ENCODE results near the gene NIPA2. TPM values are rescaled to one million over a fixed set of nuclear protein-coding genes. Genes with fewer than 3 reads are reported as not detected.
A peak's percentile ranks its signal among the peaks of the same experiment; 100 is the strongest.

Gene NIPA2
- 10 to 100 TPM; 72.2 to 99.5 TPM for total RNA-seq

GRCh38 chr15:22838292-22839042 is at the start of gene NIPA2:
Gene NIPA2 (plus strand): TSS chr15:22838666. CDS start chr15:22851732, 13,066 bp downstream.
- H3K4me1 ChIP-seq = peaks cover 9% of the 10 kb centered on the region
- no peaks in the 10 kb centered on the region for H3K9me3 ChIP-seq
- TF ChIP-seq CTCF (IDR thresholded peaks at IDR 0.05) = no peak
- H3K27me3 ChIP-seq = no peaks in the 10 kb centered on the region
- peak; percentile 99 for DNase-seq
- H3K9ac ChIP-seq (ENCODE audit: low read depth in 2 of 2, low read length in 2 of 2) = peak within 1 kb of the TSS; percentile 79 to 97
- intact Hi-C loops (cut with DNase I) = loop anchor here (5.0 kb wide), 1 partner anchor 51 kb away; the partner anchor contains the start of gene NIPA1
- peak within 1 kb of the TSS; percentile 90 for H3K4me3 ChIP-seq
- peak within 1 kb of the TSS; percentile 96 for H3K27ac ChIP-seq
- no peaks in the 10 kb centered on the region for H3K36me3 ChIP-seq

GRCh38 chr15:22794063-22794462 is 44.4 kb upstream of the NIPA2 start:
- H3K4me3 ChIP-seq = no peak overlapping the region
- TF ChIP-seq CTCF (IDR thresholded peaks at IDR 0.05) = no peak
- no peaks in the 10 kb centered on the region for H3K27me3 ChIP-seq
- intact Hi-C loops (cut with DNase I) = no loop called here
- no peaks in the 10 kb centered on the region for H3K9me3 ChIP-seq
- no peaks in the 10 kb centered on the region for H3K36me3 ChIP-seq
- H3K27ac ChIP-seq = no peak overlapping the region
- no peak for DNase-seq
- H3K4me1 ChIP-seq = no peaks in the 10 kb centered on the region
- H3K9ac ChIP-seq (ENCODE audit: low read depth in 2 of 2, low read length in 2 of 2) = no peak overlapping the region

- Histone ChIP-seq H3K4me1 (no peaks in the 10 kb centered on the region), H3K27ac (no peak overlapping the region), H3K4me3 (no peak overlapping the region), H3K27me3 (no peaks in the 10 kb centered on the region), H3K36me3 (no peaks in the 10 kb centered on the region), H3K9ac (ENCODE audit: low read depth in 2 of 2, low read length in 2 of 2) (no peak overlapping the region), H3K9me3 (no peaks in the 10 kb centered on the region)
- DNase-seq = no peak
- intact Hi-C loops (cut with DNase I) = no loop called here
- TF ChIP-seq CTCF (IDR thresholded peaks at IDR 0.05) = no peak
Observed at GRCh38 chr15:22794621-22795167, 43.8 kb upstream of the NIPA2 start.

GRCh38 chr15:22795206-22796063 is 43.0 kb upstream of the NIPA2 start:
- H3K27me3 ChIP-seq = no peaks in the 10 kb centered on the region
- intact Hi-C loops (cut with DNase I) = no loop called here
- no peaks in the 10 kb centered on the region for H3K36me3 ChIP-seq
- H3K4me3 ChIP-seq = no peak overlapping the region
- no peak for TF ChIP-seq CTCF (IDR thresholded peaks at IDR 0.05)
- no peak for DNase-seq
- H3K27ac ChIP-seq = no peak overlapping the region
- H3K9me3 ChIP-seq = no peaks in the 10 kb centered on the region
- no peaks in the 10 kb centered on the region for H3K4me1 ChIP-seq
- H3K9ac ChIP-seq (ENCODE audit: low read depth in 2 of 2, low read length in 2 of 2) = no peak overlapping the region

- no peaks in the 10 kb centered on the region for H3K4me1 ChIP-seq
- DNase-seq = no peak
- H3K4me3 ChIP-seq = no peak overlapping the region
- TF ChIP-seq CTCF (IDR thresholded peaks at IDR 0.05) = no peak
- no peak overlapping the region for H3K27ac ChIP-seq
- no peaks in the 10 kb centered on the region for H3K9me3 ChIP-seq
- no peak overlapping the region for H3K9ac ChIP-seq (ENCODE audit: low read depth in 2 of 2, low read length in 2 of 2)
- intact Hi-C loops (cut with DNase I) = no loop called here
- no peaks in the 10 kb centered on the region for H3K27me3 ChIP-seq
- no peaks in the 10 kb centered on the region for H3K36me3 ChIP-seq
Observed at GRCh38 chr15:22796079-22796478, 42.4 kb upstream of the NIPA2 start.
